H1 (cell line): ENCODE data around the gene DNAH8. TPM values are rescaled to one million over a fixed set of nuclear protein-coding genes. Genes with fewer than 3 reads are reported as not detected.

ENCODE experiments used
- CTCF ChIA-PET: fragments of 300-600 bp; sonication (Branson Sonifier 250); formaldehyde crosslinking; loops from one replicate; lab custom pipeline; 2021; ENCODE audit not compliant: partially characterized antibody; lab: Charles Lee
- POLR2A ChIA-PET: fragments of 300-600 bp; sonication (Branson Sonifier 250); formaldehyde crosslinking; loops from one replicate; lab custom pipeline; 2021; ENCODE audit warnings: inconsistent platforms; ENCODE audit not compliant: partially characterized antibody; lab: Charles Lee
- DNase-seq, 2 experiments: peaks; one replicate each; pipeline versions ENCODE4 v3.0.0 to v3.0.0-alpha.2; 2010 to 2022; ENCODE audit warnings: low spot score in 2 of 2, low read depth in 1 of 2, mixed read lengths in 1 of 2
- FAIRE-seq: peaks from 2 replicates; lab custom pipeline; 2011; peaks lifted over from hg19 to GRCh38; lab: Jason Lieb, UNC
- H2AFZ ChIP-seq: 2 replicates; pipeline ENCODE4 v1.8.1; 2012; ENCODE audit warnings: low read length, inconsistent platforms
- H2AK5ac ChIP-seq: 2 replicates; pipeline ENCODE4 v1.6.1; 2013; ENCODE audit warnings: low read depth, low read length
- H2BK120ac ChIP-seq: replicated peaks from 2 replicates; pipeline ENCODE3; 2013; ENCODE audit warnings: low read depth, low read length, inconsistent platforms
- H2BK12ac ChIP-seq: 2 replicates; pipeline ENCODE4 v1.6.1; 2013; ENCODE audit warnings: low read depth, low read length
- H2BK15ac ChIP-seq: 2 replicates; pipeline ENCODE4 v1.6.1; 2013; ENCODE audit warnings: low read length
- H2BK20ac ChIP-seq: 2 replicates; pipeline ENCODE4 v1.6.1; 2013; ENCODE audit warnings: low read length
- H2BK5ac ChIP-seq: 2 replicates; pipeline ENCODE4 v1.6.1; 2013; ENCODE audit warnings: low read depth, low read length
- H3K14ac ChIP-seq: 2 replicates; pipeline ENCODE4 v1.6.1; 2013; ENCODE audit warnings: inconsistent platforms; ENCODE audit not compliant: insufficient read length
- H3K18ac ChIP-seq: 2 replicates; pipeline ENCODE4 v1.6.1; 2013; ENCODE audit warnings: low read length; ENCODE audit errors: extremely low read depth
- H3K23ac ChIP-seq: 2 replicates; pipeline ENCODE4 v1.6.1; 2013; ENCODE audit warnings: inconsistent platforms; ENCODE audit not compliant: insufficient read length
- H3K23me2 ChIP-seq: 2 replicates; pipeline ENCODE4 v1.6.1; 2013; ENCODE audit warnings: low read depth, low read length
- H3K27ac ChIP-seq: 2 replicates; pipeline ENCODE4 v1.6.1; 2011; ENCODE audit warnings: low read depth, low read length, inconsistent platforms
- H3K27me3 ChIP-seq, 4 experiments: replicated peaks in 1 of 4; 1 replicate in 1 of 4; 2 replicates in 3 of 4; pipeline versions ENCODE4 v1.6.1 to v1.8.1; 2011 to 2013; ENCODE audit warnings: low read length in 3 of 4, mild to moderate bottlenecking in 3 of 4, inconsistent platforms in 2 of 4, mixed read lengths in 2 of 4, moderate library complexity in 1 of 4; ENCODE audit not compliant: control insufficient read depth in 3 of 4, insufficient read depth in 3 of 4; ENCODE audit errors: extremely low read depth in 1 of 4
- H3K36me3 ChIP-seq, 4 experiments: 2 replicates each; pipeline versions ENCODE4 v1.6.1 to v1.8.1; 2011 to 2013; ENCODE audit warnings: mild to moderate bottlenecking in 4 of 4, low read length in 3 of 4, moderate library complexity in 2 of 4, control low read depth in 1 of 4, inconsistent platforms in 1 of 4; ENCODE audit not compliant: insufficient read depth in 4 of 4, control insufficient read depth in 2 of 4
- H3K4ac ChIP-seq: replicated peaks from 2 replicates; pipeline ENCODE3; 2013; ENCODE audit warnings: low read length, low read depth, mixed read lengths, inconsistent platforms; ENCODE audit not compliant: insufficient read length
- H3K4me1 ChIP-seq, 4 experiments: replicated peaks in 1 of 4; 1 replicate in 1 of 4; 2 replicates in 3 of 4; pipeline versions ENCODE4 v1.6.1 to v1.8.1; 2011 to 2013; ENCODE audit warnings: low read length in 3 of 4, inconsistent platforms in 2 of 4, mixed read lengths in 1 of 4; ENCODE audit not compliant: insufficient read depth in 4 of 4, control insufficient read depth in 3 of 4
- H3K4me2 ChIP-seq, 2 experiments: 2 replicates each; pipeline versions ENCODE4 v1.6.1 to v1.8.1; 2011 to 2013; ENCODE audit warnings: low read depth in 2 of 2, low read length in 2 of 2, control low read depth in 1 of 2, inconsistent platforms in 1 of 2, mild to moderate bottlenecking in 1 of 2; ENCODE audit not compliant: insufficient read depth in 1 of 2
- H3K4me3 ChIP-seq, 4 experiments: fragments of 200-600, 300-600 bp in 1 of 4; sonication (generic), shearing (Covaris generic), sonication (Bioruptor Twin) in 1 of 4; 2 replicates each; pipeline versions ENCODE4 v1.5.1 to v1.8.1; 2011 to 2016; ENCODE audit warnings: low read length in 4 of 4, low read depth in 3 of 4, control low read depth in 2 of 4, inconsistent platforms in 2 of 4, mild to moderate bottlenecking in 2 of 4, mixed read lengths in 1 of 4, moderate library complexity in 1 of 4; ENCODE audit not compliant: insufficient read depth in 2 of 4; ENCODE audit errors: extremely low read depth in 1 of 4
- H3K56ac ChIP-seq: replicated peaks from 2 replicates; pipeline ENCODE3; 2013; ENCODE audit warnings: low read depth, mild to moderate bottlenecking, mixed read lengths, low read length, inconsistent platforms; ENCODE audit not compliant: insufficient read length
- H3K79me1 ChIP-seq: 2 replicates; pipeline ENCODE4 v1.6.1; 2013; ENCODE audit warnings: low read depth, low read length, control low read depth
- H3K79me2 ChIP-seq, 2 experiments: 2 replicates each; pipeline versions ENCODE4 v1.6.1 to v1.8.1; 2012 to 2013; ENCODE audit warnings: low read length in 2 of 2, mild to moderate bottlenecking in 2 of 2, inconsistent platforms in 1 of 2; ENCODE audit not compliant: insufficient read depth in 2 of 2, control insufficient read depth in 1 of 2
- H3K9ac ChIP-seq, 4 experiments: replicated peaks in 1 of 4; 1 replicate in 1 of 4; 2 replicates in 3 of 4; pipeline versions ENCODE4 v1.6.1 to v1.8.1; 2011 to 2013; ENCODE audit warnings: low read depth in 3 of 4, low read length in 3 of 4, control low read depth in 2 of 4, mild to moderate bottlenecking in 2 of 4, moderate library complexity in 2 of 4, inconsistent platforms in 1 of 4; ENCODE audit errors: extremely low read depth in 1 of 4
- H3K9me3 ChIP-seq, 2 experiments: 2 replicates each; pipeline versions ENCODE4 v1.6.1 to v1.8.1; 2012 to 2013; ENCODE audit warnings: mild to moderate bottlenecking in 2 of 2, moderate library complexity in 2 of 2, control low read depth in 1 of 2, inconsistent platforms in 1 of 2, low read depth in 1 of 2, low read length in 1 of 2, mixed read lengths in 1 of 2; ENCODE audit not compliant: insufficient read depth in 2 of 2
- H4K20me1 ChIP-seq, 2 experiments: replicated peaks in 1 of 2; 2 replicates each; pipeline versions ENCODE3 to v1.8.1; 2011 to 2013; ENCODE audit warnings: inconsistent platforms in 2 of 2, low read length in 2 of 2, mild to moderate bottlenecking in 1 of 2; ENCODE audit not compliant: insufficient read depth in 2 of 2, control insufficient read depth in 1 of 2
- H4K5ac ChIP-seq: 2 replicates; pipeline ENCODE4 v1.6.1; 2013; ENCODE audit warnings: low read length, low read depth, mixed read lengths, inconsistent platforms; ENCODE audit not compliant: insufficient read length
- H4K8ac ChIP-seq: 2 replicates; pipeline ENCODE4 v1.8.0; 2013; ENCODE audit warnings: mild to moderate bottlenecking, moderate library complexity, low read length, inconsistent platforms; ENCODE audit not compliant: insufficient read depth; ENCODE audit errors: extremely low read depth
- H4K91ac ChIP-seq: replicated peaks from 2 replicates; pipeline ENCODE3; 2013; ENCODE audit warnings: low read length, mixed read lengths, inconsistent platforms; ENCODE audit not compliant: insufficient read length
- HDAC2 ChIP-seq, 2 experiments: fragments of 300-600 bp in 1 of 2; sonication (generic) in 1 of 2; IDR thresholded peaks; 2 replicates each; pipeline ENCODE4 v1.6.1; 2011 to 2012; ENCODE audit warnings: low read depth in 2 of 2, low read length in 2 of 2, mild to moderate bottlenecking in 2 of 2, moderate library complexity in 2 of 2, borderline replicate concordance in 1 of 2, inconsistent platforms in 1 of 2
- RFX5 ChIP-seq: IDR thresholded peaks from 2 replicates; pipeline ENCODE4 v1.6.1; 2011; ENCODE audit warnings: low read depth, low read length, improper control_type of control experiment, borderline replicate concordance
- SP1 ChIP-seq: IDR thresholded peaks from 2 replicates; pipeline ENCODE4 v1.6.1; 2011; ENCODE audit warnings: low read depth, low read length
- USF2 ChIP-seq: IDR thresholded peaks from 2 replicates; pipeline ENCODE4 v1.6.1; 2011; ENCODE audit warnings: low read length, improper control_type of control experiment
- YY1 ChIP-seq: IDR thresholded peaks from 2 replicates; pipeline ENCODE4 v1.6.1; 2011; ENCODE audit warnings: low read depth, mild to moderate bottlenecking, low read length
- WGBS, 2 experiments: shearing (Covaris generic) in 1 of 2; methylation state at CpG; one replicate each; pipeline versions ENCODE4 v1.1.6 to v1.1.7; 2013 to 2015; ENCODE audit warnings: low lambda C conversion rate in 2 of 2, mixed read lengths in 2 of 2, inconsistent platforms in 1 of 2, low coverage in 1 of 2, missing lambda C conversion rate in 1 of 2; ENCODE audit not compliant: insufficient replicate concordance in 2 of 2, insufficient coverage in 1 of 2, insufficient read length in 1 of 2; ENCODE audit errors: extremely low coverage in 1 of 2, missing lambda C conversion rate in 1 of 2; 5-methylcytosine and 5-hydroxymethylcytosine counted together
- polyA plus RNA-seq, 7 experiments: library from polyadenylated mRNA; depleted of rRNA in 3 of 7; stranded (reverse) in 5 of 7; unstranded in 2 of 7; fragments of >200 nt in 5 of 7; fragments of 200-250 nt in 2 of 7; gene quantifications; 1 replicate in 5 of 7; 2 replicates in 1 of 7; 4 replicates in 1 of 7; pipeline versions ENCODE4 v1.2.1 to v1.2.3, GENCODE V29; 2011 to 2013; ENCODE audit warnings: missing spikeins in 2 of 7, mixed read lengths in 2 of 7
- total RNA-seq: library from RNA; stranded (reverse); fragmentation: NEBNext Ultra II Directional; extraction: Animal tissue kit (Norgen Biotek cat#: 25700); gene quantifications from 2 replicates; pipeline ENCODE4 v1.2.1, GENCODE V29; 2021

The DNAH8 gene
- total and polyA plus RNA-seq, 2 of the 8 experiments (the other 6 are each of a cell fraction or from before 2014, with no cell fraction given): under 0.01 TPM; not detected in 1

DNA sequence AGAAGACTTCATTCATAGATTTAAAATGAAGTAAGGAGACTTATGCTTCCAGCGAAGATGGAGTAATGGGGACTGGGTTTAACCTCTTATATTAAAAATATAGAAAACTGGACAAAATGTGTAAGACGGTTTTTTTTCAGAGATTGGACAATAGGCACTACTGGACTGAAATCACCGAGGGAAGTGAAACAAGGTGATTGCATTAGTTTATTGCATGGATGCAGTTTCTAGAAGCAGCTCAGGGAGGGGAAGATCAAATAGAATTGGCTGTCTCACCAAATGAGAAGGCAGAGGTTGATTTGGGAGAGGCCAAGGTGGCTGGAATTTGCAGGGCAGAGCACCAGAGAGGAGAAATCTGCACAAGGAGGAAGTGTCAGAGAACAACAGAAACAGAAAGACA is 162.6 kb downstream of the DNAH8 start:
- no peak overlapping the region for H3K9ac ChIP-seq
- DNase-seq (no peak), FAIRE-seq (no peak)
- H4K91ac ChIP-seq: no peak overlapping the region
- H3K4ac ChIP-seq: no peak overlapping the region
- H3K14ac ChIP-seq: no peak overlapping the region
- POLR2A ChIA-PET: no interaction called here
- WGBS, 2 experiments: 88% methylated on average over 3 of the region's 3 CpGs; no CpG with 5 or more reads in 1 of the 2 experiments
- no peak overlapping the region for H2AFZ ChIP-seq
- H4K8ac ChIP-seq: no peak overlapping the region
- no peak overlapping the region for H3K56ac ChIP-seq
- no peak overlapping the region for H3K4me3 ChIP-seq
- no peaks in the 10 kb centered on the region for H3K79me2 ChIP-seq
- no peak overlapping the region for H4K5ac ChIP-seq
- no peaks in the 10 kb centered on the region for H3K9me3 ChIP-seq
- no peak overlapping the region for H2BK15ac ChIP-seq
- H4K20me1 ChIP-seq: no peaks in the 10 kb centered on the region
- no peak overlapping the region for H3K4me2 ChIP-seq
- no peak overlapping the region for H3K27ac ChIP-seq
- H2BK12ac ChIP-seq: no peak overlapping the region
- no peaks in the 10 kb centered on the region for H3K79me1 ChIP-seq
- H2AK5ac ChIP-seq: no peak overlapping the region
- H2BK5ac ChIP-seq: no peak overlapping the region
- no peak overlapping the region for H2BK20ac ChIP-seq
- no peaks in the 10 kb centered on the region for H3K23me2 ChIP-seq
- TF ChIP-seq HDAC2 (IDR thresholded peaks at IDR 0.05; ENCODE audit: borderline replicate concordance in 1 of 2, low read depth in 2 of 2, low read length in 2 of 2) (no peak), RFX5 (no peak), SP1 (no peak), YY1 (no peak), USF2 (no peak)
- no peaks in the 10 kb centered on the region for H3K27me3 ChIP-seq
- H2BK120ac ChIP-seq: no peak overlapping the region
- no peaks in the 10 kb centered on the region for H3K4me1 ChIP-seq
- H3K18ac ChIP-seq: no peak overlapping the region
- no peak overlapping the region for H3K23ac ChIP-seq
- CTCF ChIA-PET: no interaction called here
- no peaks in the 10 kb centered on the region for H3K36me3 ChIP-seq
